ENCODE measurements around the gene C1QTNF3.

DNA sequence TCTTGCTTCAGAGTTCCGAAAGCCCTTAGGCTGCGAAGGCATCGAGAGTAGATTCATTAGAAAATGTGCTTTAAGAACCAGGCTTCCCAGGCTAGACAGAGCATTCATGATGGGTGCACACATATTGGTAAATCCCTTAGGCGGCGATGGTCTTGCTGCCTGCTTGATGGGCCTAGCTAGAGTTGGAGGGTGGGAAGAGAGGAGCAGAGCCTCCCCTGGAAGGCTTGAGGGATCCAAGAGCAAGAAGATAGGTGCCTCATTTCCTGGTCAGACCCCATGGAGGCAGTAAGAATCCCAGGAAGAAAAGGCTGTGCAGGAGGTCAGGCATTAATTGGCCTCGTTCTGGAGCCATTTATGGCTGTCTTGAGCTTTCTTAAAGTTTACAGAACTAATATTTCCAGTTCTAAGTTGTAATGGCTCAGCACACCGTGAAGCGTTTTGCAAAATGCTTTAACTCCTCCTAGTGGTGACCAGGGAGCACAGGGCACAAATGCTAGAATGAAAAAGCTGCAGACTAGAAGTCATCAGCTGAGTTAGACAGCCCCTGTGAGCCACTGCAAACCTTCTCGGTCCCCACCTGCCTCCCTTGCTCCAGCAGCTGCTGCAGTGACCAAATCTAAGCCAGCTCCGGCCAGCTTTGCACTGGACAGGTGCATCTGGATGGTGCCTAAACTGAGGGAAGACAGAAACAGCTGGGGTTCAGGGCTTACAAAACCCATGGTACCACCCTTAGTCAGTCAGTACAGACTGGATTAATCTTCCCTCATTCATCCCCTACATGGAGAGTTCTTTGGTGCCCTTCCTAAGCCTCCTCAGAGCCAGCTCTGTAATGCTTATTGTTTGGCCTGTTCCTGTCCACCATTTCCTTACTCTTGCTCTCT, 73.2 kb downstream of the C1QTNF3 start:
- TF ChIP-seq, protein P1, sequence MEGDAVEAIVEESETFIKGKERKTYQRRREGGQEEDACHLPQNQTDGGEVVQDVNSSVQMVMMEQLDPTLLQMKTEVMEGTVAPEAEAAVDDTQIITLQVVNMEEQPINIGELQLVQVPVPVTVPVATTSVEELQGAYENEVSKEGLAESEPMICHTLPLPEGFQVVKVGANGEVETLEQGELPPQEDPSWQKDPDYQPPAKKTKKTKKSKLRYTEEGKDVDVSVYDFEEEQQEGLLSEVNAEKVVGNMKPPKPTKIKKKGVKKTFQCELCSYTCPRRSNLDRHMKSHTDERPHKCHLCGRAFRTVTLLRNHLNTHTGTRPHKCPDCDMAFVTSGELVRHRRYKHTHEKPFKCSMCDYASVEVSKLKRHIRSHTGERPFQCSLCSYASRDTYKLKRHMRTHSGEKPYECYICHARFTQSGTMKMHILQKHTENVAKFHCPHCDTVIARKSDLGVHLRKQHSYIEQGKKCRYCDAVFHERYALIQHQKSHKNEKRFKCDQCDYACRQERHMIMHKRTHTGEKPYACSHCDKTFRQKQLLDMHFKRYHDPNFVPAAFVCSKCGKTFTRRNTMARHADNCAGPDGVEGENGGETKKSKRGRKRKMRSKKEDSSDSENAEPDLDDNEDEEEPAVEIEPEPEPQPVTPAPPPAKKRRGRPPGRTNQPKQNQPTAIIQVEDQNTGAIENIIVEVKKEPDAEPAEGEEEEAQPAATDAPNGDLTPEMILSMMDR (IDR thresholded peaks at IDR 0.05): peak; percentile 52 to 77 (median 62)
- TF ChIP-seq POLR2A (IDR thresholded peaks at IDR 0.05): no peak
